ENCODE measurements around the gene METTL27. TPM values are rescaled to one million over a fixed set of nuclear protein-coding genes. Genes with fewer than 3 reads are reported as not detected.

Gene METTL27
- total RNA-seq, 6 experiments from 2014 or later = 3.9 to 7.2 (median 6.0) TPM

GRCh38 chr7:73880755-73881328 is 38.5 kb upstream of the METTL27 start:
- no peak for DNase-seq
- Mint-ChIP-seq H3K4me1 (ENCODE audit: low read depth) (peaks cover 21% of the 10 kb centered on the region), H3K27ac (no peak overlapping the region), H3K4me3 (peak overlapping the region; percentile 72), H3K36me3 (ENCODE audit: low read depth) (no peaks in the 10 kb centered on the region), H3K27me3 (ENCODE audit: insufficient read depth) (no peaks in the 10 kb centered on the region; the same call in 1 of the 2 replicates), H3K9me3 (no peaks in the 10 kb centered on the region)
- TF ChIP-seq, protein P1, sequence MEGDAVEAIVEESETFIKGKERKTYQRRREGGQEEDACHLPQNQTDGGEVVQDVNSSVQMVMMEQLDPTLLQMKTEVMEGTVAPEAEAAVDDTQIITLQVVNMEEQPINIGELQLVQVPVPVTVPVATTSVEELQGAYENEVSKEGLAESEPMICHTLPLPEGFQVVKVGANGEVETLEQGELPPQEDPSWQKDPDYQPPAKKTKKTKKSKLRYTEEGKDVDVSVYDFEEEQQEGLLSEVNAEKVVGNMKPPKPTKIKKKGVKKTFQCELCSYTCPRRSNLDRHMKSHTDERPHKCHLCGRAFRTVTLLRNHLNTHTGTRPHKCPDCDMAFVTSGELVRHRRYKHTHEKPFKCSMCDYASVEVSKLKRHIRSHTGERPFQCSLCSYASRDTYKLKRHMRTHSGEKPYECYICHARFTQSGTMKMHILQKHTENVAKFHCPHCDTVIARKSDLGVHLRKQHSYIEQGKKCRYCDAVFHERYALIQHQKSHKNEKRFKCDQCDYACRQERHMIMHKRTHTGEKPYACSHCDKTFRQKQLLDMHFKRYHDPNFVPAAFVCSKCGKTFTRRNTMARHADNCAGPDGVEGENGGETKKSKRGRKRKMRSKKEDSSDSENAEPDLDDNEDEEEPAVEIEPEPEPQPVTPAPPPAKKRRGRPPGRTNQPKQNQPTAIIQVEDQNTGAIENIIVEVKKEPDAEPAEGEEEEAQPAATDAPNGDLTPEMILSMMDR (IDR thresholded peaks at IDR 0.05) = no peak

DNA sequence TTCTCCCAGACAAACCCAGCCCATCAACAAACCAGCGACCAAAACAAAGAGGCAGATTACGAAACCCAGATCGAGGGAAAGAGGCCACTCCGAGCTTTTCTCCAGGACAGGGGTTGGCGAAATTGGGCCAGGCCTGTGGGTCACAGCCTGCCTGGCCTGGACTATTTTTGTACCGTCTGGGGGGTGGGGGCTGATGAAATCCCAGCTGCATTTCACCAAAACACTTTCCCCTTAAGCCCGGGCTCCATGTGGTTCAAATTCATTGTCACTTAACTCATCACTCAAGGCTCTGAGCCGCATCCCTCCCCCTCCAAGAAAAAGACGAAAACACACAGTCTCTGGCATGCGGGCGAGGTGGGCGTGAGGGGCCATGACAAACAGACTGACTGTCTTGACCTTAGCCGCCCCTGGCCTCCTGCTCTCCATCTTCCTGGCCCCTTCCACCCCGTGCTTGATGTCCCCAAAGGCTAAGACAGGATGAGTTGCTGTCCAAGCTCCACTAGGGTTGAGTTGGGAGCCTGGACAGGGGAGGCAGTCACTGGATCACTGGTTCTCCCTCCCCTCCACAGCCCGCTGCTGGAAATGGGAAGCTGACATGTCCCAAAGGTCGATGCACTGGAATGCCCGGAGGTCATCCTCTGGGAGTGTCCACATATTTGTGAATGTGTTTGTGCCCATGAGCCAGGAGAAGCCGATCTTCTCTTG is 37.8 kb upstream of the METTL27 start:
- Mint-ChIP-seq H3K27me3 (ENCODE audit: insufficient read depth) (no peaks in the 10 kb centered on the region; the same call in 1 of the 2 replicates), H3K4me1 (ENCODE audit: low read depth) (peaks cover 18% of the 10 kb centered on the region), H3K4me3 (peak overlapping the region; percentile 72), H3K9me3 (no peaks in the 10 kb centered on the region), H3K27ac (peak overlapping the region; percentile 67), H3K36me3 (ENCODE audit: low read depth) (no peaks in the 10 kb centered on the region)
- TF ChIP-seq, protein P1 (IDR thresholded peaks at IDR 0.05) = no peak
- no peak for DNase-seq

- no peak for DNase-seq
- peaks cover 18% of the 10 kb centered on the region for H3K4me1 Mint-ChIP-seq (ENCODE audit: low read depth)
- H3K36me3 Mint-ChIP-seq (ENCODE audit: low read depth) = no peaks in the 10 kb centered on the region
- TF ChIP-seq, protein P1 (IDR thresholded peaks at IDR 0.05) = no peak
- H3K9me3 Mint-ChIP-seq = no peaks in the 10 kb centered on the region
- no peak overlapping the region for H3K4me3 Mint-ChIP-seq
- no peak overlapping the region for H3K27ac Mint-ChIP-seq
- H3K27me3 Mint-ChIP-seq (ENCODE audit: insufficient read depth) = no peaks in the 10 kb centered on the region
These were observed 34.7 kb upstream of the METTL27 start for GRCh38 chr7:73876973-73877372.

DNA sequence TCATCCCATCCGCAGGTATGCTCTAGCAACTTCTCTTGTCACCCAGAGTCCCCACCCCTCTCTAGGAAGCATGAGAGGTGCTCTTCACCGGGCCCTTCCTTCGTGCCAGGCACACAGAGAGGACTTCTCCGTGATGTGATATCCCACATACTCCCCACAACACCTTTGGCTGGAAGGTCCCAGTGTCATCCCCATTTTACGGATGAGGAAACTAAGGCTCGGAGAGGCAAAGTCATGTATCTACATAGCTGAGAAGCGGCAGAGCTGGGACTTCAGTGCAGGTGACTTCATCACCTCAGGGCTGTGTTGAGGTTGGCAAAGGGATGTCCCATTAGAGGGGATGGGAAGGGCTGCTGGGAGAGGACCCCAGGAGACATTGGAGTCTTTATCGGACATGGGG is 34.0 kb upstream of the METTL27 start:
- TF ChIP-seq, protein P1 (IDR thresholded peaks at IDR 0.05) = no peak
- Mint-ChIP-seq H3K4me3 (no peak overlapping the region), H3K27ac (no peak overlapping the region), H3K4me1 (ENCODE audit: low read depth) (peaks cover 18% of the 10 kb centered on the region), H3K9me3 (no peaks in the 10 kb centered on the region), H3K27me3 (ENCODE audit: insufficient read depth) (no peaks in the 10 kb centered on the region), H3K36me3 (ENCODE audit: low read depth) (no peaks in the 10 kb centered on the region)
- no peak for DNase-seq

DNA sequence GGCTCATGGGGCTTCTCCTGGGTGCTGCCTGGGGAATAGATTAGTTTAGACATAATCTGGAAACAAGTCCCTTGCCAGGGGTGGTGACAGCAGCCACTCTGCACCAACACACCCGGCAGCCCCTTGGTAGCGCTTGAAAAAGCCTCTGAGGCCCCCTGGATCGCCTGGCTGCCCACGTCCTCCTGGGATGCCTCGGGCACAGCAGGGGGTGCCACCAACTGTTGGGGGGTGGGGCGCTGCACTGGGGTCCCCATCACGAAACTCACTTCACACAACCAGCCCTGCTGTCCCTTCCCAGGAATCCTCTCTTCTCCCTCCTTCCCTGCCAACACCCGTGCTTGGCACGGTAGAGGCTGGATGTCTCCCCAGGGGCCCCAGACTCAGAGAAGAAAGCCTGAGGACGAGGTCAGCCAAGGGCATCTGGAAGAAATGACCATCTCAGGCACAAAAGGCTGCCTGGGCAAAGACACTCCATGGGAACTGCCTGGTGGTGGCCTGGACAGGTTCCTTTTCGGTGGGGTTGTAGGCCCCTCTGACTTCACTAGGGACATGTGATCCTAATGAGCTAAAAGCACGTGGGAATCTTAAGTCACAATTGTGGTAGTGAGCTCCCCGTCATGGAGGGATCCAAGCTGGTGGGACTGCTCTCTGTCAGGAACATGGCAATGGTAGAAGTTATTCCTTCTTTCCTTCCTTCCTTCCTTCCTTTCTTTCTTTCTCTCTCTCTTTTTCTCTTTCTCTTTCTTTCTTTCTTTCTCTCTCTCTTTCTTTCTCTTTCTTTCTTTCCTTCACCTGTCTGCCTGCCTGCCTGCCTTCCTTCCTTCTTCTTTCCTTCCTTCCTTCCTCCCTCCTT is 30.0 kb upstream of the METTL27 start:
- TF ChIP-seq, protein P1 (IDR thresholded peaks at IDR 0.05) = no peak
- Mint-ChIP-seq H3K27me3 (ENCODE audit: insufficient read depth) (no peaks in the 10 kb centered on the region; the same call in 1 of the 2 replicates), H3K36me3 (ENCODE audit: low read depth) (no peaks in the 10 kb centered on the region), H3K4me1 (ENCODE audit: low read depth) (peaks cover 5% of the 10 kb centered on the region), H3K27ac (no peak overlapping the region), H3K9me3 (no peaks in the 10 kb centered on the region), H3K4me3 (no peak overlapping the region)
- DNase-seq = no peak

Data from HFFc6 (cell line).